HG03521 (cell line): ENCODE data around the gene NDC80.

ENCODE experiments used
- ATAC-seq: cut with Tn5 transposase; IDR thresholded peaks from one replicate; pipeline ENCODE4 v1.9.1; 2021; ENCODE audit warnings: mild to moderate bottlenecking, moderate library complexity; ENCODE audit not compliant: unreplicated experiment

The NDC80 gene

GRCh38 chr18:2555895-2556294, 15.5 kb upstream of the NDC80 start:
- no peak for ATAC-seq

GRCh38 chr18:2557536-2557935, 13.8 kb upstream of the NDC80 start:
- no peak for ATAC-seq

- ATAC-seq: no peak
These were observed 12.1 kb upstream of the NDC80 start for GRCh38 chr18:2559249-2559648.

- no peak for ATAC-seq
These were observed 7.0 kb upstream of the NDC80 start for GRCh38 chr18:2564373-2564772.

- no peak for ATAC-seq
These were observed 3.2 kb upstream of the NDC80 start for GRCh38 chr18:2568129-2568528.

- ATAC-seq: no peak
These were observed 2.8 kb upstream of the NDC80 start for GRCh38 chr18:2568605-2569004.

- ATAC-seq: no peak
These were observed 1.8 kb upstream of the NDC80 start for GRCh38 chr18:2569338-2570207.

- ATAC-seq: peak; percentile 38
These were observed 571 bp upstream of the NDC80 start for GRCh38 chr18:2570772-2571199.

- ATAC-seq: no peak
These were observed 813 bp downstream of the NDC80 start for GRCh38 chr18:2572171-2572569.

GRCh38 chr18:2572892-2573291, 1.5 kb downstream of the NDC80 start:
- no peak for ATAC-seq

GRCh38 chr18:2573408-2573807, 2.1 kb downstream of the NDC80 start:
- no peak for ATAC-seq

GRCh38 chr18:2587788-2588187, 16.4 kb downstream of the NDC80 start:
- no peak for ATAC-seq

GRCh38 chr18:2588666-2589344, 17.4 kb downstream of the NDC80 start:
- ATAC-seq: no peak

- no peak for ATAC-seq
These were observed 18.1 kb downstream of the NDC80 start for GRCh38 chr18:2589345-2590068.

- no peak for ATAC-seq
These were observed 18.9 kb downstream of the NDC80 start for GRCh38 chr18:2590303-2590702.

- ATAC-seq: no peak
These were observed 26.3 kb downstream of the NDC80 start for GRCh38 chr18:2597639-2598038.

- no peak for ATAC-seq
These were observed 31.5 kb downstream of the NDC80 start for GRCh38 chr18:2602844-2603243.

- no peak for ATAC-seq
These were observed 35.0 kb downstream of the NDC80 start for GRCh38 chr18:2606335-2606734.

- ATAC-seq: no peak
These were observed 38.2 kb downstream of the NDC80 start for GRCh38 chr18:2609604-2610003.

GRCh38 chr18:2610549-2610948, 39.2 kb downstream of the NDC80 start:
- no peak for ATAC-seq

- ATAC-seq: no peak
These were observed 41.6 kb downstream of the NDC80 start for GRCh38 chr18:2612996-2613395.
